CD4-positive, alpha-beta T cell treated with Interleukin-6 at 100 ng/mL for 8 hours (primary cell): ENCODE results near the gene GARNL3.
A peak's percentile ranks its signal among the peaks of the same experiment; 100 is the strongest.

Experiments used
- DNase-seq: peaks from one replicate; pipeline ENCODE4 v3.0.0-alpha.2; 2020; ENCODE audit warnings: mixed read lengths, low spot score

The GARNL3 gene

DNA sequence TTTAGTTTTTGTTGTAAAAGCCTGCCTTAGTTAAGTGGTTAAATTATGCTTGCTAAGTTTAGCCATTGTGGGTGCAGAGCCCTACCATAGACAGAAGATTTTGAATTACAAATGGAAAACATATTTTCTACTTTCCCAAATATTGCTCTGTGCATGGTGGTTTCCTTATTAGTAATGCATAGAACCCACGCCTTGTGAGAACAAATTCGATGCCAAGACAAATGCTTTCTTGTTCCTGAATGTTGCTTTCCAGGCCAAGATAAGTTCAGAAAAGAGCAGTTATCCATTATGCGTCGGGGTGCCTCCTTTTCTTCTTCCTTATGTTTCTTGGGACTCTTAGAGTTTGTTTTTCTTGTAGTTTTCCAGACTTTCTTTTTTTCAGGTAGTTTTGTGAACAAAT, 31.0 kb upstream of the GARNL3 start:
- DNase-seq: no peak

DNA sequence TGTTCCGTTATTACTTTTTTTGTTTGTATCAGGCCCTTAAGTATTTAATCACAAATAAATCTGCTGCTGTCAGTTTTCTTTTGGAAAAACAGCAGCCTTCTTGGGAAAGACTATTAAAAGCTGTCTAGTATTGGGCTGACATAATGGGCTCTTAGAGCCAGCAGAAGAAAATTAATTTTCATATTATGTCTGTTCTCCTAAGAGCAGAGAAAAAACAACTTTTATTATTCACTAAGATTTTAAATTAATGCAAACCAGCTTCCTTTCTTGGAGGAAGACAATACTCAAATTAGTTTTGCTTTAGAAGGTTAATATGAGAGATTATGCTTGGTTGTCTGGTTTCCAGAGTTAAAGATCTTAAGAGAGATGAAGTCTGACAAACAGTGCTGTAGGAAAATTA, 30.6 kb upstream of the GARNL3 start:
- DNase-seq: no peak

GRCh38 chr9:127237801-127238200, 26.8 kb upstream of the GARNL3 start:
- no peak for DNase-seq

DNA sequence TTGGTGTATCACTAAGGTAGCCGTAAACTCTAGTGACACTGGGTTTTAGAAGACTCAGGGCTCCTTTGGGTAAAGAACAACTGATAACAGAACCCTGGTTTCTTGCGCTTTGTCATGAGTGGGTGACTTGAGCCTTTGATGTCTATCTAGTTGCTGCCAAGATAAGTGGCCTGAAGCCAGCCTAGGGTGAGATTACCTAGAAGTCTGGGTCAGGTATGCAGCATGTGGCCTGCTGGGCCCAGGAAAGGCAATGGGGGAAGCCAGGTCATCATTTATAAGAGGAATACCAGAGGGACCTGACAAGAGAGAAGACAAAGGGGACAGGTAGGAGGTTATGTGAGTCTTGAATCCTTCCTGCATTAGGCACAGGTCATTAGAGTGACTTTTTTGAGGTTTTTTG, 23.2 kb upstream of the GARNL3 start:
- no peak for DNase-seq

DNA sequence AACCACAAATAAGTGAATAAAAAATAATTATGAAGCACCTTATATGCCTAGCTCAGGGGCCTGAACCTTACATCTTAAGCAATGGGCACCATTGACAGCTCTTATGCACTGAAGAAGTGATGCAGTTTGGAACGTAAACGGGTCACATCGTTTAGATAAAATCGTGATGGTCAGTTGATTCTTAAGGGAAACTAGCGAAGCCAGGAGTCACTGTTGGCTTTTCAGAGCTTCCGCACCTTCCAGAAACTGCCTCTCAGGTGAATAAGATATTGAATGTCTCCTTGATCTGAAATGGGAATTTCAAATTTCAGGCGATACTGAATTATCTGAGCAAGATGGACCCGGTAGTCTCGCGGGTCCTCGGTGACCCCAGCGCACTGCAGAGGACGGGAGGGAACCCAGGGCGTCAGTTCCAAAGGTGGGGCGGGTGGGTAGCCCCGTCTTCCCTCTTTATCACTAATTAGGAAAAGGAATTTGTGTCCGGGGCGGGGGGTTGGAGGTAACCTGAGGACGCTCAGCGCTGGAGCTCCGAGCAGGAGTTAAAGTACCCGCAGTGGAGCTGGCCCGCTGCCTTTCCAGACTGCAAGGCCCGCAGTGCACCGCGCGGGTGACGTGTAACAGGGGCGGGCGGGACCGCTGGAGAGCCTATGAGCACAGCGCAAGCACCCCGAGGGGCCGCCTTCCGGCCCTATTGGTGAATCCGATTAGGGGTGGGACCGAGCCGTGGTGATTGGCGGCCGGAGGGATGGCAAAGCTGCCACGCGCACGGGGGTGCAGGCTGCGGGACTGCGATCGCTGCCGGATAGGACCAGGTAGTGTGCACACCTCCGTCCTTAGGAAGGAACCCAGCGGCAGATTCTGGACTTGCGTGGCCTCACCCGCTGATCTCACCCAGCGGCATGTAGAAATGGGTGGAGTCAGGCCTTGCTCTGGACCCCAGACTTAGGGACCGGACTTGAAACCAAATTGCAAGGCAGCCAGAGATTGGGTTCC, 19.7 kb upstream of the GARNL3 start:
- peak; percentile 93 for DNase-seq

DNA sequence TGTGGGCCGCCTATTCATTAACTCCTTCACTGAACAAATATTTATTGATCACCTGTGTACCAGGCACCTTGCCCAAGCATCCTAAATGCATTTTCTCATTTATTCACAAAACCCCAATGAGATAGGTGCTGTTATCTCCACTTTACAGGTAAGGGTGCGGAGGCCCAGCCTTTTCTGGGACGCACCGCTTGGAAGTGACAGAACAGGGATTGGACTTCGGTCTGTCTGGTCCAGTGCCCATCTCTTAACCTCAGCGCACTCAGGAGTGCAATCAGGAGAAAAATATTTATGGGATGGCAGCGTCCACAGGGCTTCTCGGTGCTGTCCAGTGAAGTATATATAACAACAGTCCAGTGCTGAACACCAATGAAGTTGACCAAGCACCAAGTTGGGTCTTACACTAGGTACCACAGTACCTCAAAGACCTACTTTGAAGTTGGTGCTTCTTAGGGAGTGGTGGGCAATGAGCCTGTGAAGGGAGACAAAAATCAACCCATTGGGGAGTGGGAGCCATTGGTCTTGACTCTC, 18.9 kb upstream of the GARNL3 start:
- no peak for DNase-seq

- no peak for DNase-seq
Measured at GRCh38 chr9:127248241-127248640, 16.3 kb upstream of the GARNL3 start.

- DNase-seq: no peak
Measured at GRCh38 chr9:127249877-127250276, 14.7 kb upstream of the GARNL3 start.

- no peak for DNase-seq
Measured at GRCh38 chr9:127250896-127251391, 13.6 kb upstream of the GARNL3 start.

DNA sequence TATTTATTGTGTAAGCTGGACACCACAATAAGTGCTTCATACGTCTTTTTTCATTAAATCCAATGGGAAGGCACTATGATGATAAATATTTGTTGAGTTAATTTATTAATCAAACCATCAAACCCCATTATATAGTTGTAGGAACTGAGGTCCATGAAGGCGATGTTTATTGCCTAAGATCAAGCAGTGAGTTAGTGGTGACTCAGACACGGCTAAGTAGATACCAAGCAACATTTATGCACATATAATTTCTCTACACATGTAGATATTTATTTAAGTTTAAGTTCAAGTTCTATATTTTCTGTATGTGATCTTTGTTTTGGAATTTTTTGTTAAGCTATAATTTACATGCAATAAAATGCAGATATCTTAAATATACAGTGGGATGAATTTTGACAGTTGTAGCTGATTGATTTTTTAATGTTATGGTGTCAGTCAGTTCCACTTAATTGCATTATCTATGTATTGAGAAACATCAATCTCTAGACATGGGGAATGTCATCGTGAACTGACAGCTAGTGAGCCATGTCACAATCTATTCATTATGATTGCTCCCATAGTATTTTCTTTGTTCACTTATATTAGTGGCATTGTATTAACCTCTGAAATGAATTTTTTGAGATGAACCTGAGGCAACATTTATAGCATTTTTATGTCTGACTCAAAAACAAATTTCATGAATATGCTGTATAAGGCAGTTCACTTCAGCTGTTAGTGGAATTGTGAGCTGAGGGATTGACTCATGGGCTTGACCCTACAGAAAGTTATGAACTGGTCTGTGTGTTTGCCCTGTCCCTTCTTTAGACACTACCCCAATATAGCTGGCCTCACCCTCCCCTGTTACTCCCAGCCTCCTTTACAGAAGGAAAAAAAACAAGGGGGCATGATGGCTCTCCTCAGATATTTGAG, 11.9 kb upstream of the GARNL3 start:
- DNase-seq: no peak

- DNase-seq: no peak
Measured at GRCh38 chr9:127253446-127253845, 11.1 kb upstream of the GARNL3 start.

DNA sequence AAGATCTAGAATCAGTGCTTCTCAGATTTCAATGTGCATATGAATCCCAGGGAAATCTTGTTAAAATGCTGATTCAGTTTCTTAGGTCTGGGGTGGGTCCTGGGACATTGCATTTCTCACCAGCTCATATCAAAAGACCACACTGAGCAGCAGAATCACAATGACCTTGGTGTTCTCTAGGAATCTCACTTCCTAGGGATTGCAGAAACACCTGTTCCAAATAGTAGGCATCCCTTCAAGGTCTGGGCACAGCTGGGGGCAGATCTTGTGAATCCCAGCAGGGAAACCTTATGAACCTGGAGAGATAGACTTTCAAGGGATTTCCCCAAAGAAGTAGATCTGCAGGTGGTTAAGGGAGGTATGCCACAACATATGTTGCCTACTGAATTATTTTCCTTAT, 8.9 kb upstream of the GARNL3 start:
- DNase-seq: no peak

- DNase-seq: no peak
Measured at GRCh38 chr9:127256324-127256723, 8.2 kb upstream of the GARNL3 start.

DNA sequence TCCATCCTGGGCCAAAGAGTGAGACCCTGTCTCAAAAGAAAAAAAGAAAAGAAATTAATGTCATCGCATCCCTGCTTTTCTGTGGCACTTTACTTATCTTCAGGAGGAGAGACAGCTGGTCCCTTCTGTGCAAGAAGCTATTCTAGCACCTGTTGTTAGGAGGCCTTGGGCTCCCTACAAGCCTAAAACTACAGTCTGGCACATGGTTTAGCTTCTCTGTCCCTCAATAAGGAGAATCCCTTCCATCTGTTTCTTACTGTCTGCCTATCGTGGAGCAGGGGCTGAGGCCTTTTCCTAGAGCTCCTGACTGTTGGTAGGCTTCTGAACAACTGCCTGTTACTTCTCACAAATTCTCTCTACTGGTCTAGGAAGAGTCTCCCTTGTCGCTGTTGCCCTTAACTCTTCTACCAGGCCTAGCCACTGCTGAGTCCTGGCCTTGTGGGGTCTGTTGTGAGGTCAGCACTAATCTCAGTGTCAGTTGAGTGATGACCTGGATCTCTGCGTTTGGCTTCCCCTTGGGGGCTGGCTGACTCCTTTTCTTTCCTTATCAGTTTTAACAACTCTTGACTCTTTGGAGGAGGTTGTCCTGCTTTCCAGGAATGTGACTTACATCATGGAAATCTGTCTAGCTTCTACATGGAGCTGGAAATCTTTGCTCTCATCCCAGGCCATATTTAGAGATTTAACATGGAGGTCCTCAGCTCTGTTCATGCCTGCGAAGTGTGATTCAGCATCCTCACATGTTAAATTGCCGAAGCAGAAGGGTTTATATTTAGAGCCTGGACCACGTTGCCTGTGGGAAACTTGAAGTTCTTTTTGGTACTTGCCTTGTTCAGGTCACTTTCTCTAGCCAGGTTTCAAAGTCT, 5.7 kb upstream of the GARNL3 start:
- no peak for DNase-seq

- DNase-seq: no peak
Measured at GRCh38 chr9:127262602-127263001, 2.0 kb upstream of the GARNL3 start.

DNA sequence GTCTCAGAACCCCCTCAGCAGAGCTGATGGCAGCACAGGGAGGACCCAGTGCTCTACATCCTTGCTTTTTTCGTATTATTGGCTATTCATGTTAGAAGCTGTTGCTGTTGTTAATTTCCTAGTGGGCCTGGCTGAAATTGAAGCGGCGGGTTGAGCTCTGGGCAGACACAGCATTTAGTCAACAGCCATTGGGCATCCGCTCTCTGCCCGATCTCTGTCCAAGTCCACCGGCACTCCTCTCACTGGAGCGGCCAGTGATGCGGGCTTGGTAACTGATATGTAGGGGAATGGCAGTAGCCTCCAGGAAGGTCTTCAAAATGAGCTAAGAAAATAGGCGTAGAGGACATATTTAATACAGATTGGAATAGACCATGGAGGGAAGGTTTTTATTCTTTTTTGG, 1.3 kb upstream of the GARNL3 start:
- no peak for DNase-seq

- DNase-seq: no peak
Measured at GRCh38 chr9:127263664-127264063, 910 bp upstream of the GARNL3 start.

DNA sequence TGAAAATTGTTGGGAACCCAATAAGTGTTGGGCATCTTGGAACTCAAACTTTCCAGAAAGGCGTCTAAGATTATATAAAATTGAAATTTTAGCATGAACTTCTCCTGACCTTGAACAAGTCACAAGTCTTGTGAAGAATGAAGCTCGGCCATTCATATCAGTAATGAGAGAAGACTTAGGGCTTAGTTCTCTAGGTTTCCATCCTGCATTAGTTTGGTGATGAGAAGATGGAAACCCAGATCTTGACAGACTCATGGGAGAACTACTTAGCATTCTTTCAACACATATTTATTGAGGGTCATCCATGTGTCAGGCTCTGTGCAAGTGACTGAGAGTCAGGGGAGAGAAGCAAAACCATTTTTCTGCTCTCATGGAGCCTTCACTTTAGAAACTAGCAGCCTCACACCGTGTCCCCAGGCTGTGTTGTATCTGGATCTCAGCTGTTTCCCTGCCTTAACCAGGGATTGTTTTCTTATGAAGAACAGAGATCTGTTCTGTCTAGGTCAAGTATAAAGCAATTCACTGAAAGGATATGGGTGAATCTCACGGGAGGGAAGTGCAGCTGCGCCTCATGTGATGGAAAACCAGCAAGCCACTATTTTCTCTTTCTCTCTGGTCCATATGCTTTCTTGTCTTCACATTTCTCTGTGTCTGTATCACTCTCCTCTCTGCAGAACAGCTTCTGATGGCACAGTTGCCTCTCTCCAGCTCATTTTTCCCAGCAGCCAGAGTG, 3.4 kb downstream of the GARNL3 start:
- no peak for DNase-seq

- DNase-seq: no peak
Measured at GRCh38 chr9:127269449-127269848, 4.9 kb downstream of the GARNL3 start.

GRCh38 chr9:127273326-127273725, 8.8 kb downstream of the GARNL3 start:
- DNase-seq: no peak

DNA sequence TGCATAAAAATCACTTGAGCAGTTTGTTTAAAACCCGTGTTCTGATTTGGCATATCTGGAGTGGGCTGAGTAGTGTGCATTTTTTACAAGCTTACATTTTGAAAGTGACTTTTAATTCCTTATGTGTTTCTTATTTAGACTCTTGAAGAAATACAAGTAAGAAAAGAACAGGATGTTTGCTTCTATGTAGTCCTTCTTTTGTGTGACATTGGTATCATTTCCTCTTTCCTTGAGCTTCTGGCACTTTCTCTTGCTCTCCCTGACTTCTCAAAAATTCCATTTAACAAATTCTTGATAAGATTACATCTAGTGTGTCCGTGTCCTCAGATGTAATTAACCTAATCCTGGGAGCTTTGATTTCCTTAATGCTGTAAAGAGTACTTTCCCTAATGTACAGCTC, 12.5 kb downstream of the GARNL3 start:
- DNase-seq: no peak
